CD4-positive, alpha-beta T cell (primary cell): ENCODE data around the gene TMIGD2. TPM values are rescaled to one million over a fixed set of nuclear protein-coding genes. Genes with fewer than 3 reads are reported as not detected.

Experiments used
- ATAC-seq: fragments of 200-7000 bp; cut with Tn5 transposase; one replicate; pipeline ENCODE4 v1.10.0; 2022; ENCODE audit warnings: mild to moderate bottlenecking; ENCODE audit not compliant: poor library complexity
- CTCF ChIA-PET: fragments of 350-600 bp; sonication (Branson Sonifier 250); formaldehyde crosslinking; loops from one replicate; lab custom pipeline; 2021; ENCODE audit warnings: antibody characterized with exemption, inconsistent platforms; lab: Charles Lee
- POLR2A ChIA-PET: fragments of 350-600 bp; sonication (Branson Sonifier 250); formaldehyde crosslinking; loops from one replicate; lab custom pipeline; 2021; ENCODE audit warnings: antibody characterized with exemption, inconsistent platforms; lab: Charles Lee
- DNase-seq, 14 experiments: peaks; one replicate each; pipeline ENCODE4 v3.0.0-alpha.2; 2013 to 2020; ENCODE audit warnings: mixed read lengths in 2 of 14
- H3K27ac ChIP-seq, 2 donors: one replicate each; pipeline versions ENCODE4 v1.5.1 to v1.7.0; 2013; ENCODE audit warnings: low read length in 2 of 2, low read depth in 1 of 2, mild to moderate bottlenecking in 1 of 2
- H3K27me3 ChIP-seq, 2 experiments: 1 replicate in 1 of 2; 2 replicates in 1 of 2; pipeline versions ENCODE4 v1.6.1 to v1.7.0; 2013; ENCODE audit warnings: low read length in 2 of 2, control low read depth in 1 of 2, mild to moderate bottlenecking in 1 of 2, moderate library complexity in 1 of 2; ENCODE audit not compliant: insufficient read depth in 2 of 2, control insufficient read depth in 1 of 2
- H3K36me3 ChIP-seq: one replicate; pipeline ENCODE4 v1.6.1; 2013; ENCODE audit warnings: low read length, control low read depth; ENCODE audit not compliant: insufficient read depth
- H3K4me1 ChIP-seq: one replicate; pipeline ENCODE4 v1.6.1; 2013; ENCODE audit warnings: low read length, control low read depth; ENCODE audit not compliant: insufficient read depth
- H3K4me3 ChIP-seq: one replicate; pipeline ENCODE4 v1.5.1; 2013; ENCODE audit warnings: mild to moderate bottlenecking, low read length, moderate library complexity
- H3K9me3 ChIP-seq, 2 experiments: 1 replicate in 1 of 2; 2 replicates in 1 of 2; pipeline versions ENCODE4 v1.6.1 to v1.7.0; 2013; ENCODE audit warnings: low read length in 2 of 2, mild to moderate bottlenecking in 2 of 2, control low read depth in 1 of 2, moderate library complexity in 1 of 2; ENCODE audit not compliant: control insufficient read depth in 1 of 2, insufficient read depth in 1 of 2
- H3K27ac Mint-ChIP-seq: one replicate; pipeline ENCODE4 v1.8.0; 2020; ENCODE audit warnings: mixed read lengths
- H3K27me3 Mint-ChIP-seq: one replicate; pipeline ENCODE4 v1.8.0; 2021; ENCODE audit warnings: mixed read lengths
- H3K36me3 Mint-ChIP-seq: one replicate; pipeline ENCODE4 v1.8.0; 2021; ENCODE audit warnings: low read depth, mixed read lengths
- H3K4me1 Mint-ChIP-seq: one replicate; pipeline ENCODE4 v1.8.0; 2021; ENCODE audit warnings: low read depth, mixed read lengths
- H3K4me3 Mint-ChIP-seq: one replicate; pipeline ENCODE4 v1.8.0; 2020; ENCODE audit warnings: mild to moderate bottlenecking, mixed read lengths
- H3K9me3 Mint-ChIP-seq: one replicate; pipeline ENCODE4 v1.8.0; 2020; ENCODE audit warnings: mixed read lengths
- CTCF ChIP-seq: fragments of 200-600 bp; IDR thresholded peaks from one replicate; pipeline ENCODE4 v1.8.0; 2022; ENCODE audit warnings: antibody characterized with exemption, mild to moderate bottlenecking
- intact Hi-C, 2 experiments: fragments of 100-400 bp; cut with DNase I in 1 of 2; cut with micrococcal nuclease in 1 of 2; formaldehyde crosslinking; loops; one replicate each; pipeline versions ENCODE4 v1.15.1 to v1.9.0; 2023 to 2025; cut with DNase I, micrococcal nuclease
- total RNA-seq, 174 experiments: library from RNA in 2 of 174; stranded (reverse) in 2 of 174; gene quantifications; one replicate each; pipeline ENCODE4 v1.2.3 and lab custom pipeline; 2021 to 2026

Gene TMIGD2
- total RNA-seq, 2 experiments from 2014 or later, result 17.6 to 20.9 TPM

GRCh38 chr19:4319067-4319718 lies 17.0 kb upstream of the TMIGD2 start:
- CTCF ChIA-PET, result interaction anchor here (0.9 kb wide), 1 partner anchor 33 kb away, joined by 3 read pairs; no protein-coding TSS in a partner anchor
- no peak overlapping the region for H3K4me3 Mint-ChIP-seq
- intact Hi-C loops, result no loop called here
- H3K4me3 ChIP-seq, result no peak overlapping the region
- no peaks in the 10 kb centered on the region for H3K4me1 Mint-ChIP-seq
- H3K27me3 Mint-ChIP-seq, result no peaks in the 10 kb centered on the region
- H3K27ac ChIP-seq, result no peak overlapping the region
- no peak for DNase-seq
- H3K9me3 ChIP-seq, result no peaks in the 10 kb centered on the region
- peaks cover 2% of the 10 kb centered on the region for H3K9me3 Mint-ChIP-seq
- H3K36me3 Mint-ChIP-seq, result no peaks in the 10 kb centered on the region
- H3K36me3 ChIP-seq, result no peaks in the 10 kb centered on the region
- no peak for TF ChIP-seq CTCF
- no peak for ATAC-seq
- H3K27me3 ChIP-seq, result no peaks in the 10 kb centered on the region
- POLR2A ChIA-PET, result interaction anchor here (0.6 to 1.4 kb wide), 2 partner anchors 36 to 52 kb away, joined by 4 read pairs; no protein-coding TSS in a partner anchor
- peak overlapping the region; percentile 16 for H3K27ac Mint-ChIP-seq
- no peaks in the 10 kb centered on the region for H3K4me1 ChIP-seq

DNA sequence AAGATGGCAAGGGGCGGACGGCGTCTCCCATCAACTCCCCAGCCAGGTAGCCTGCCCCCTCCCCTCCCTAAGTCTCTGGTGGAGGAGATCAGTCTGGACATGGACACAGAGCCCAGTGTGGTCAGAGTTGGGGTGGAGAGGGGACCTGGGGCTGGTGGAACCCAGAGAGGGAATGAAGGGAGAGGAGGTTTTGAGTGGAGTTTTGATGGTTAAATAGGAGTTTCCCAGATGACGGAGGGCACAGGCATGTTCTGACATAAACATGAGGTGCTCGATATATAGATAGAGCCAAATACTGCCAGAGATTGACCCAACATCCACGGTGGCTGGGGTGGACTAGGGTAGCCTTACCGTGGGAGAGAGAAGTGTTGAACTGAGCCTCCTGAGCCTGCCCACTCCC lies 16.3 kb upstream of the TMIGD2 start:
- H3K27me3 Mint-ChIP-seq, result no peaks in the 10 kb centered on the region
- ChIA-PET CTCF (no interaction called here), POLR2A (no interaction called here)
- no peaks in the 10 kb centered on the region for H3K36me3 Mint-ChIP-seq
- Histone ChIP-seq H3K9me3 (no peaks in the 10 kb centered on the region), H3K36me3 (no peaks in the 10 kb centered on the region), H3K27me3 (no peaks in the 10 kb centered on the region), H3K4me1 (no peaks in the 10 kb centered on the region), H3K27ac (no peak overlapping the region), H3K4me3 (no peak overlapping the region)
- no peak overlapping the region for H3K27ac Mint-ChIP-seq
- intact Hi-C loops, result no loop called here
- no peaks in the 10 kb centered on the region for H3K4me1 Mint-ChIP-seq
- DNase-seq (no peak), ATAC-seq (no peak)
- H3K4me3 Mint-ChIP-seq, result no peak overlapping the region
- peaks cover 2% of the 10 kb centered on the region for H3K9me3 Mint-ChIP-seq
- no peak for TF ChIP-seq CTCF

GRCh38 chr19:4316956-4317355 lies 14.8 kb upstream of the TMIGD2 start:
- no peak for DNase-seq
- POLR2A ChIA-PET, result no interaction called here
- intact Hi-C loops, result no loop called here

More at GRCh38 chr19:4316956-4317355, 14.8 kb upstream of the TMIGD2 start:
- H3K9me3 ChIP-seq, result no peaks in the 10 kb centered on the region
- H3K36me3 ChIP-seq, result no peaks in the 10 kb centered on the region
- no peak overlapping the region for H3K27ac ChIP-seq
- no peak for ATAC-seq
- H3K36me3 Mint-ChIP-seq, result no peaks in the 10 kb centered on the region
- no peaks in the 10 kb centered on the region for H3K4me1 ChIP-seq
- H3K27ac Mint-ChIP-seq, result no peak overlapping the region
- H3K4me1 Mint-ChIP-seq, result no peaks in the 10 kb centered on the region
- H3K9me3 Mint-ChIP-seq, result peaks cover 2% of the 10 kb centered on the region
- no peaks in the 10 kb centered on the region for H3K27me3 Mint-ChIP-seq
- H3K4me3 Mint-ChIP-seq, result no peak overlapping the region
- H3K4me3 ChIP-seq, result no peak overlapping the region
- no peaks in the 10 kb centered on the region for H3K27me3 ChIP-seq
- CTCF ChIA-PET, result no interaction called here
- no peak for TF ChIP-seq CTCF
